Amniotic epithelial cell (primary cell): ENCODE measurements around the gene ZNF365.

ENCODE experiments used
- DNase-seq: peaks from one replicate; pipeline ENCODE4 v3.0.0-alpha.2; 2010; ENCODE audit warnings: low read depth

ZNF365 gene

DNA sequence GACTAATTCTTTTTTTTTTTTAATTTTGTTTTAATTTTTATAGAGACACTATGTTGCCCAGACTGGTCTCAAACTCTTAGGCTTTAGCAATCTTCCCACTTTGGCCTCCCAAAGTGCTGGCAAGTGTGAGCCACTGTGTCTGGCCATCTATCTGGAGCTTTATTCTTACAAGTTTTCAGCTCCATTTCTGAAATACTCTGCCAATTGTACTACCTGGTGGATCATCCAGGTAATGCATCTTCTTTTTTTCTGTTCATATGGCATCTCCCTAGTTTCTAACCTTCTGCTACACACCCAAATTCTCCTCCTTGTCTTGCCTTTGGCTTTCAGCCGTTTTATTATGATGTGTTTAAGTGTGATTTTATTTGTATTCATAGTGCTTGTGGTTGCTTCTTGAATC is 40.2 kb downstream of the ZNF365 start:
- DNase-seq: no peak

- DNase-seq: peak; percentile 33
Observed at GRCh38 chr10:62422068-62422590, 48.0 kb downstream of the ZNF365 start.

- DNase-seq: peak; percentile 6
Observed at GRCh38 chr10:62424026-62424425, 49.9 kb downstream of the ZNF365 start.

DNA sequence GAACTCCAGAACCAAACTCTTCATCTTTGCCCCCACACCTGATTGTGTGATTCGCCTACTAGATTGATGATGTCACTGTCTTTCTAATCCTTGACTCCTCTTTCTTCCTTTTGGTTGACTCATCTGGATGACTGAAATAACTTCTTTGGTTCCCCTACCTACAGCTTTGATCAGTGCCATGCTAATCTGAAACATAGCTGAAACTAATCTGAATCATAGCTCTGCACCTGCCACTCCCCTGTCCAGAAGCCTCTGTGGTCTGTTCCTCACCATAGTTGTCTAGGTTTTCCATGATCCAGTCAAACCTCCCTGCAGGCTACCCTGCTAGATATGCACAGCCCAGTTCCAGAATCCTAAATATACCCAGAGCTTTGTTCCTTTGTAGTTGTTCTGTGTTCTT is 51.9 kb downstream of the ZNF365 start:
- DNase-seq: peak; percentile 14

GRCh38 chr10:62426600-62426999 is 52.4 kb downstream of the ZNF365 start:
- DNase-seq: no peak

DNA sequence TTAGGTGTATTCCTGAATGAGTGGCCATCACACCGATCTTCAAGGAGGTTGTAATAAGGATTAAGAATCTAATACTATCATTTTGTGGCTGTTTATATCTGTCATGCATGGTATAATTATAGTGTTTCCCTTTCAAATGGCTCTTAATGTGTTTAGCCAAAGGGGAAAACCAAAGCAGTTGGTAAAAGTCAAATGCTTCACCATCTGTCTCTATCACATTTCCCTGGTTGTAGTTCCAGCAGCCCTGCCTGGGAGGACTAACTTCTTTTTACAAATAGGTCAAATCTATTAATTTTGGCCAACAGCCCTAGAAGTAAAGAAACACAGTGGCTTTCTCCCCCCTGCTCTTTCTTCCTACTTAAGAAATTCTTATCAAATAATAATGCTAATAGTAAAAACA is 56.7 kb downstream of the ZNF365 start:
- DNase-seq: no peak

GRCh38 chr10:62433181-62433692 is 59.1 kb downstream of the ZNF365 start:
- peak; percentile 80 for DNase-seq

- no peak for DNase-seq
Observed at GRCh38 chr10:62433901-62434300, 59.7 kb downstream of the ZNF365 start.

DNA sequence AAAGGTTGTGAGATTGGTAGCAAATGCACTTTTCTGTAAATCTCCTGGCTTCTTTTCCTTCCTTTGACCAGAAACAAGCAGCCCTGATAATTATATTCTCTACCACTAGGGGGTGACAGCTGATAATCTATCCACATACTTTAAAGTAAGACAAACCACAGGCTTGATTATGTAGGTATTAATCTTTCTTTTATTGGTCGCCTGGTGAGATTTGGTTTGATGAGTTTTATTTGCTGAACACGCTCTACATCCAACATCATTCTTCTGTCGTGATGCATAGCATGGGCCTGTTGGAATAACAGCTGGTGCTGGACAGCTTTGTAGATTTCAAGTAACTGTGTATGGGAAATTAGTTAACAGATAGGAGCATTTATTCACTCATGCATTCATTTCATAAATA is 63.5 kb downstream of the ZNF365 start:
- peak; percentile 72 for DNase-seq

GRCh38 chr10:62442006-62442405 is 67.8 kb downstream of the ZNF365 start:
- no peak for DNase-seq

DNA sequence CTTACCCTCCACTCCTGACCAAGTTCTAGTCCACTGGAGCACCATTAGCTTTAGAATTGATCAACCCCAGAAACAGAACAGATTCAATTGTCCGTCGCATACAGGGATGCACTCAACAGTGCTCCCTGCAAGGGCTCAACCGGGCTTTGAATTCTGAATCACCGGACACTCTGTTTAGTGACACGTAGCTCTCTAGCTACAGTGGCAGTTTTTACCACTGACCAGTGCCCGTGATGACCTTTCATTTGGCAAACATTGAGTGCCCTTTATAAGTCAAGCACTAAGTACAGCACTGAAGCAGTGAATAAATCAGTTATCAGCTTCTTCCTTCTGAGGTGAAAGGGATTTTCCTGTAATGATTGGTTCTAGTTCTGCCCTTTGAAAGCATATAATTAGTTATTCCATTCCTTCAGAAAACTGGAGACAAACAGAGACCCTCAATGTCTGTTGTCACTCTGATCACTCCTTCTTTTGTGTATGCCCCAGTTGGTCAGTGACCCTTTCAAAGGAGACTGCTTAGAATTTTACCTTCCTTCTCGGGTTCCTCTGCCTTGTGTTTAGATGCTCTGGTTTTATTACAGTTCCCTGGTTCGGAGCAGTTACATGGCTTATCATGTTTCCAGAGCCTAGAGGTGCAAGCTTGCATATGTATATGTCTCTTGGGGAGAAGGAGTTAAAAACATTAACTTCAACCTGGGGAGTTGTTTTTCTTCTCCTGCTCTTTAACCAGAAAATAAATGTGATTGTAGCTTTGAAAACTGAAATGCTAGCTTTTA is 68.9 kb downstream of the ZNF365 start:
- no peak for DNase-seq

- peak; percentile 7 for DNase-seq
Observed at GRCh38 chr10:62443866-62444265, 69.7 kb downstream of the ZNF365 start.

DNA sequence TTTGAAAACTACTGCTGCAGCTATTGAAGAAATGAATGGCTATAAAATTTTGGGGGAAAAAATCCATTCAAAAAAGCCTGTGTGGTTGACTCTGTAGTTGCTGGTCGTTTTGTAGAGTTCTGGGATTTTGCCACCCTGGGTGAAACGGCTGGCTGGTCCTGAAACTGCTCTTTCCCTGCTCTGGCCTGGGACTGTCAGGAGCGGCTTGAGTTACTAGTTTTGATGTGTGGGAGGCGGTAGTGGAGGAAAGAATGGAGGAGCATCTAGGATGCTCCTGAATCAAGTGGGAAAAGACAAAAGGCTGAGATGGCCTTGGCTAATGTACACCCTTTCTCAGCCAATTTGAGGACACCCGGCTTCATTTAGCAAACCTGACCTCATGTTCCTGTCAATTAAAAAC is 72.5 kb downstream of the ZNF365 start:
- no peak for DNase-seq

DNA sequence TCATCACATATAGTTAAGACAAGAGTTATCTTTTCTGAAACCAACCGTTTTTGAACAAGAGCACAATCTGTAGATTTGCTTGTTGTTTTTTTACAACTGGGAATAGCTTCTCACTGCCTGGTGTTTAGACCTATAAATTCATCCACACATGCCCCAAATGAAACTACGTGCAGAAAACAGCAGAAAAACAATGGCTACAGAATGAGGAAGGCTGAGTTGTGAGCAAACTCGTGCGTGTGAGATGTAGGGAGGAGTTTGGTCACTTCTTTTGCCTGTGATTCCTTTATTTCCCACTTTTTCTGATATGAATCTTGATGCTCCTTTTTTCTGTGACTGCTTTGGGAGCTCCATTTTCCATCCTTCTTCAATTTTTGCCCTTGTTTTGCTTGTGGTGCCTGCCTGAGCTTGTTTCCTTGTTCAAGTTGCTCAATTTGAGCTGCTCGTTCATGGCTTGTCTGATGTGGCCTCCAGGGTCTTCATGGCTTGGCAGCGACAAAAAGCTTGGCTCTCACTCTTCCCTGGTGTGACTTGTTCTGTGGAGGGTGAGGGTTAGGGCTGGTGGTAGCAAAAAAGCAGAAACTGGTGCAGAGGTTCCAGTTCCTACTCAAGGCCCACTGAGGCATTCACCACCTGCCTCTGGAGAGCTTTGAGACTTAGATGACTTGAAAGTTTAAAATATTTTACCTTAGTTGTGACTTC is 76.9 kb downstream of the ZNF365 start:
- DNase-seq: no peak

- no peak for DNase-seq
Observed at GRCh38 chr10:62451611-62451975, 77.4 kb downstream of the ZNF365 start.
